Activated CD4-positive, CD25-positive, alpha-beta regulatory T cell (primary cell): ENCODE measurements around the gene CD14.
"Not testable (repeated sequence)": the region's sequence is repeated elsewhere in the genome, so short reads cannot be mapped to it uniquely, and the experiment has no call there.

Experiments used
- DNase-seq, 4 experiments: peaks; one replicate each; lab custom pipeline; 2025; lab: John Stamatoyannopoulos, UW

CD14 gene

DNA sequence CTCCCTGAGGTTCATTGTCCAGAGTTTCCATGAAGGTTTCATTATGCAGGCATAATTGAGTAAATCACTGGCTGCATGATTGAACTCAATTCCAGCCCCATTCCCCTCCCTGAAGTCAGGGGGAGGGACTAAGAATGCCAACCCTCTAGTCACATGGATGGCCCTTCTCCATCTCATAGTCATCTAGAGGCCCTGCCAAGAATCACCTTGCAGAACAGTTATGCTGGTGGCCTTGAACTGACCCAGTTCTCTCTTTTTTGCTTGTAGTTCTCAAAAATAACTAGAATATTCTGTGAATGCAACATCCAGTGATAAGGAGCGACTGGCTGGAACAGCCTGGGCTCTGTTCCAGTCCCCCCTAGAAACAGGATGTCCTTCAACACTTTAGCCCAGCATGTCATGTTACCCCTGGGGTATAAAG lies 36.6 kb downstream of the CD14 start:
- no peak for DNase-seq

DNA sequence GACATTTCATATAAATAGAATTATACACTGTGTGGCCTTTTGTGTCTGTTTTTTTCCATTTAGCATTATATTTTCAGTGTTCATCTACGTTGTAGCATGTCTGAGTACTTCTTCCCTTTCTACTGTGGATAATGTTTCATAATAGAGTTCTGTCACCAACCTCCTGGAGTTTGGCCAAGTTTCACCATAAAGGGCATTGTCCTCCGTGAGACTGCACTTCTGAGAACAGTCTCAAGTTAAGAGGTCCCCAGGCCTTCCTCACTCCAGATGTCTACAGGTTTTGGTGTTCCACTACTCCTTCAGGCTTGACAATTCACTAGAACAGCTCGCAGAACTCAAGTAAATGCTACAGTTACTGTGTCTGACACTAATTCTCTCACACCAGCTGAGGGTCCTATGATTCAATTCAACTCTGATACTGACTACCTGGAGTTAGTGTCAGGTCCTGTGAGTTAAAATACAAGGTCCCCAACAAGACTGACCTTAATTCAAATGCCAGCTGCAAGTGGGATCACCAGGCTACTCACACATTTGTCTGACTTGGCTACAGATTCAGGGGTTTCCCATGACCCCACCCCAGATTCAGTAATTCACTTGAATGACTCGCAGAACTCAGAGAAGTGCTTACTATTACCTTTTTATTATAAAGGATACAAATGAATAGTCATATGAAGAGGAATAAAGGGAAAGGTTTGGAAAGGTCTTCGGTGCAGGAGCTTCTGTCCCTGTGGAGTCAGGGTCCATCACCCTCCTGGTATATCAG lies 37.3 kb downstream of the CD14 start:
- no peak for DNase-seq

DNA sequence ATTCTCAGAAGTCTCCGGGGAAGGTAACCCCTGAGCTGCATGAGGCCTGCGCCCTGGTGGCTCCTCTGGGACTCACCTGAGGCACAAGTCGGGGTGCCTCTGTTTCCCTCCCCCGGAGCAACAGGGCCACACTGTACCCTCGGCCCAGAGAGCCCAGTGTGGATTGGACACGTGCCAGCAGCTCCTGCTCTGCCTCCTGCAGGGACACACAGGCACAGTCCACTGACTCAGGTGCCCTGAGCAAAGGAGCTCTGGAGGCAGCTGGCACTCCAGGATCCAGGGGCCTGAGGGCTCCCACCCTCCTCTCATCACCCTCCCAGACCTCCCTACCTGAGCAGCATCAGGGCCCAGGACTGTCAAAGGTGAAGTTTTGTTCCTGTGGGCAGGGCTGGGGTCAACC lies 38.8 kb downstream of the CD14 start:
- no peak for DNase-seq

DNA sequence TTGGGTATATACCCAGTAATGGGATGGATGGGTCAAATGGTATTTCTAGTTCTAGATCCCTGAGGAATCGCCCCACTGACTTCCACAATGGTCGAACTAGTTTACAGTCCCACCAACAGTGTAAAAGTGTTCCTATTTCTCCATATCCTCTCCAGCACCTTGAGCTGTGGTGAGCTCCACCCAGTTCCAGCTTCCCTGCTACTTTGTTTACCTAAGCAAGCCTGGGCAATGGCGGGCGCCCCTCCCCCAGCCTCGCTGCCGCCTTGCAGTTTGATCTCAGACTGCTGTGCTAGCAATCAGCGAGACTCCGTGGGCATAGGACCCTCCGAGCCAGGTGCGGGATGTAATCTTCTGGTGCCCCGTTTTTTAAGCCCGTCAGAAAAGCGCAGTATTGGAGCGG lies 39.9 kb downstream of the CD14 start:
- not testable (repeated sequence) for DNase-seq

DNA sequence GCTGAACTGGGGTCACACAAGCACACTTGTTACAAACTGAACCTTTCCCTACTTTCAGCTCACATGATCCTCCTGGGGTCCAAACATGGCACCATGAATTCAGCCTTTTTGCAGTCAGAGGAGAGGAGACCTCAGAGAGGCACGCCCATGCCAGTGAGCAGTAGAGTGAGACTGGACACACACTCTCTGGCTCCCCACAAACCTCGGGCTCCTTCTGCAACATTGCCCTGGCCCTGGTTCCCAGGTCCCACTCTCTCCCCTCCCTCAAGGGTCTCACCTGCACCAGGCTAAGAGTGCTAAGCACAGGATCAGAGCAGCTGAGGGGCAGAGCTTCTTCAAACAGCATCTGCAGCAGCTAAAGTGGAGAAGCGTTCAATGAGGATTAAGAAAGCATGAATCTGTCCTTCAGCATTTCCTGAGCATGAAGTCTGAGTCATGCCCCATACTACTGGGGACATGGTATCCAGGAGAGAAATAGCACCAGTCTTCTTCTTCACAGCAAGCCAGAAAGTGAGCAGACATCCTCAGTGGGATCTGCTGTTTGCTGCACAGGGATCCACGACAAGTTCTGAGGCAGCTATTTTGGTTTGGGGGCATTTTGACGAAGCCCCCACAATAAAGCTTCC lies 41.1 kb downstream of the CD14 start:
- DNase-seq = no peak

DNA sequence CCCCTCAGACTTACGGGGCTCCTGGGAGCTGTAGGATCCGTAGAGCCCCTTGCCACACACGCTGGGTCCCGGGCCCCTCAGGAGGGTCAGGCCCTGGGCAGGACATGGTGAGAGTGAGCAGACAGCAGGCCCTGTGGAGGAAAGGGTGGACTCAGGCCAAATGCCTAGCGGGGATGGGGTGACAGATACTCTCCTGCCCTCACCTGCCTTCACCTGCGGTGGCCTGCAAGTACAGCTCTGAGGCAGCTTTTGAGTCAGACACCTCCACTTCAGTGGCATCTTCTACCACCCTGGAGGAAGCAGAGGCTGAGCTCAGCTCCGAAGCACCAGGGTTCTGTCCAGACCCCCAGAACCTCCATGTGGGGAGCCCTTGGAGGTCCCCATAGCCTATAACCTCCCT lies 42.1 kb downstream of the CD14 start:
- no peak for DNase-seq

DNA sequence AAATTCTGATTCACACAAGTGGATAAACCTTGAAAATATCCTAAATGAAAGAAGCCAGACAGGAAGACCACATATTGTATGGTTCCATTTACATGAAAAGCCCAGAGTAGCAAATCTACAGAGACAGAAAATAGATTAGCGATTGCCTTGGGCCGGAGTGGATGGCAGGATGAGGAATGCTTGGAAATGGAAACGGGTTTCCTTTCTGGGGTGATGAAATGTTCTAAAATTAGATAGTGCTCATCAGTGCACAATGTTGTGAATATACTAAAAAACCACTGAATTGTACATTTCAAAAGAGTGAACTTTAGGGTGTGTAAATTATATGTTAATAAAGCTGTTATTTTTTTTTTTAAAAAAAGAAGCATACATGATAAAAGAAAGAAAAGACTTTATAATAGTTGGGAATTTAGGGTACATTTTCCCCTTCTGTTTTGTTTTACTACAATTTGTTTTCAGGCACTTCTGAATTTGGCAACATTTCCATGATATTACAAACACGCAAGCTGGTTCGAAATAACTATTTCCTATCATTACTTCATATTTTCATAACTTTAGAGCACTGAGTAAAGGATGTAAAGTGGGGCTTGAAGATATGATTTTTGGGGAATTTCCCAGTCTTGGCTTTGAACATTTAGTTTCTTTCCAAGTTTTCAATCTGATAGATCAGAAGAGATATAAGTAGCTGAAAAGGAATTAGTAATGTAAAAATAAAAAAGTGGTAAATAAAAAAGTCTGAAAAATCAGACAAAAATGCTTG lies 44.5 kb downstream of the CD14 start:
- no peak for DNase-seq

DNA sequence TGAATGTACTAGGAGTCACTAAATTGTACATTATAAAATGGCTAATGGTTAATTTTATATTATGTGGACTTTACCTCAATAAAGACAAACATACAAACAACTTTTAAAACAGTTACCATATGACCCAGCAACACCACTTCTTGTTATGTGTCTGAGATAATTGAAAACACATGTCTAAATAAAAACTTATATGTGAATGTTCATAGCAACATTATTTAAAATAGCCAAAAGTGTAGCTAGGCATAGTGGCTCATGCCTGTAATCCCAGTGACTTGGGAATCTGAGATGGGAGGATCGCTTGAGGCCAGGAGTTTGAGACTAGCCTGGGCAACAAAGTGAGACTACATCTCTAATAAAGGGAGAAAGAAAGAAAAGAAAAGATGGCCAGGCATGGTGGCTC lies 45.5 kb downstream of the CD14 start:
- DNase-seq = no peak
